ENCODE measurements around the gene OR4K14.

- TF ChIP-seq, protein P1, sequence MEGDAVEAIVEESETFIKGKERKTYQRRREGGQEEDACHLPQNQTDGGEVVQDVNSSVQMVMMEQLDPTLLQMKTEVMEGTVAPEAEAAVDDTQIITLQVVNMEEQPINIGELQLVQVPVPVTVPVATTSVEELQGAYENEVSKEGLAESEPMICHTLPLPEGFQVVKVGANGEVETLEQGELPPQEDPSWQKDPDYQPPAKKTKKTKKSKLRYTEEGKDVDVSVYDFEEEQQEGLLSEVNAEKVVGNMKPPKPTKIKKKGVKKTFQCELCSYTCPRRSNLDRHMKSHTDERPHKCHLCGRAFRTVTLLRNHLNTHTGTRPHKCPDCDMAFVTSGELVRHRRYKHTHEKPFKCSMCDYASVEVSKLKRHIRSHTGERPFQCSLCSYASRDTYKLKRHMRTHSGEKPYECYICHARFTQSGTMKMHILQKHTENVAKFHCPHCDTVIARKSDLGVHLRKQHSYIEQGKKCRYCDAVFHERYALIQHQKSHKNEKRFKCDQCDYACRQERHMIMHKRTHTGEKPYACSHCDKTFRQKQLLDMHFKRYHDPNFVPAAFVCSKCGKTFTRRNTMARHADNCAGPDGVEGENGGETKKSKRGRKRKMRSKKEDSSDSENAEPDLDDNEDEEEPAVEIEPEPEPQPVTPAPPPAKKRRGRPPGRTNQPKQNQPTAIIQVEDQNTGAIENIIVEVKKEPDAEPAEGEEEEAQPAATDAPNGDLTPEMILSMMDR (IDR thresholded peaks at IDR 0.05 in 4 of 5, conservative IDR thresholded peaks at IDR 0.05 in 1 of 5), result no peak
- TF ChIP-seq POLR2A (IDR thresholded peaks at IDR 0.05), result no peak
These were observed 29.1 kb upstream of the OR4K14 start for GRCh38 chr14:20048202-20048601.

Data from gastrocnemius medialis (tissue), 4 donors.